ENCODE data around the gene CDKL5. TPM values are rescaled to one million over a fixed set of nuclear protein-coding genes. Genes with fewer than 3 reads are reported as not detected.

The CDKL5 gene
- total RNA-seq, 1 donor from 2014 or later: 0.45 TPM

GRCh38 chrX:18687856-18688495 is 262.6 kb downstream of the CDKL5 start:
- intact Hi-C loops (cut with micrococcal nuclease): no loop called here

- intact Hi-C loops (cut with micrococcal nuclease): no loop called here
These were observed 266.0 kb downstream of the CDKL5 start for GRCh38 chrX:18691431-18691830.

- intact Hi-C loops (cut with micrococcal nuclease): no loop called here
These were observed 267.1 kb downstream of the CDKL5 start for GRCh38 chrX:18692541-18692940.

- intact Hi-C loops (cut with micrococcal nuclease): no loop called here
These were observed 271.2 kb downstream of the CDKL5 start for GRCh38 chrX:18696653-18697052.

- intact Hi-C loops (cut with micrococcal nuclease): no loop called here
These were observed 273.6 kb downstream of the CDKL5 start for GRCh38 chrX:18698737-18699650.

- intact Hi-C loops (cut with micrococcal nuclease): no loop called here
These were observed 276.4 kb downstream of the CDKL5 start for GRCh38 chrX:18701621-18702361.

- intact Hi-C loops (cut with micrococcal nuclease): no loop called here
These were observed 277.2 kb downstream of the CDKL5 start for GRCh38 chrX:18702362-18703195.

Other genes with a start within 250 kb of the CDKL5 start
- gene BEND2, start 204.7 kb upstream of the CDKL5 start, total RNA-seq: not detected in 2 replicates
- 2.0 and 2.7 TPM in 2 replicates for gene SCML2, start 70.9 kb upstream of the CDKL5 start, total RNA-seq
- not detected in 2 replicates for gene RS1, start 246.5 kb downstream of the CDKL5 start, total RNA-seq

All from T-helper 2 cell treated with Interferon-gamma antibody and Interleukin-4, amounts not matched to agents 100 ng/mL and 5 ng/mL, for 36 hours (primary cell).